BE2C (cell line): ENCODE results near the gene AKIRIN2.

Experiments used
- DNase-seq: peaks from one replicate; pipeline ENCODE4 v3.0.0-alpha.2; 2020
- H3K27me3 ChIP-seq: fragments of 250-450 bp; sonication (Bioruptor Pico); 2 replicates; pipeline ENCODE4 v1.5.1; 2020; ENCODE audit warnings: mild to moderate bottlenecking
- H3K36me3 ChIP-seq: fragments of 250-450 bp; sonication (Bioruptor Pico); 2 replicates; pipeline ENCODE4 v1.5.1; 2020; ENCODE audit warnings: mild to moderate bottlenecking
- H3K4me1 ChIP-seq: fragments of 250-450 bp; sonication (Bioruptor Pico); 2 replicates; pipeline ENCODE4 v1.5.1; 2020
- H3K4me3 ChIP-seq: 2 replicates; pipeline ENCODE4 v1.5.1; 2011; ENCODE audit warnings: low read depth, low read length
- H3K9me3 ChIP-seq: fragments of 250-450 bp; sonication (Bioruptor Pico); 2 replicates; pipeline ENCODE4 v1.5.1; 2020
- TF ChIP-seq, protein P1 (sequence below): IDR thresholded peaks from 2 replicates; pipeline ENCODE4 v1.5.1; 2012; ENCODE audit warnings: mild to moderate bottlenecking, low read depth, low read length

AKIRIN2 gene

GRCh38 chr6:87669051-87669450 lies 33.0 kb downstream of the AKIRIN2 start:
- TF ChIP-seq, protein P1, sequence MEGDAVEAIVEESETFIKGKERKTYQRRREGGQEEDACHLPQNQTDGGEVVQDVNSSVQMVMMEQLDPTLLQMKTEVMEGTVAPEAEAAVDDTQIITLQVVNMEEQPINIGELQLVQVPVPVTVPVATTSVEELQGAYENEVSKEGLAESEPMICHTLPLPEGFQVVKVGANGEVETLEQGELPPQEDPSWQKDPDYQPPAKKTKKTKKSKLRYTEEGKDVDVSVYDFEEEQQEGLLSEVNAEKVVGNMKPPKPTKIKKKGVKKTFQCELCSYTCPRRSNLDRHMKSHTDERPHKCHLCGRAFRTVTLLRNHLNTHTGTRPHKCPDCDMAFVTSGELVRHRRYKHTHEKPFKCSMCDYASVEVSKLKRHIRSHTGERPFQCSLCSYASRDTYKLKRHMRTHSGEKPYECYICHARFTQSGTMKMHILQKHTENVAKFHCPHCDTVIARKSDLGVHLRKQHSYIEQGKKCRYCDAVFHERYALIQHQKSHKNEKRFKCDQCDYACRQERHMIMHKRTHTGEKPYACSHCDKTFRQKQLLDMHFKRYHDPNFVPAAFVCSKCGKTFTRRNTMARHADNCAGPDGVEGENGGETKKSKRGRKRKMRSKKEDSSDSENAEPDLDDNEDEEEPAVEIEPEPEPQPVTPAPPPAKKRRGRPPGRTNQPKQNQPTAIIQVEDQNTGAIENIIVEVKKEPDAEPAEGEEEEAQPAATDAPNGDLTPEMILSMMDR, result no peak
- Histone ChIP-seq H3K9me3 (no peaks in the 10 kb centered on the region), H3K27me3 (no peaks in the 10 kb centered on the region), H3K4me1 (no peaks in the 10 kb centered on the region), H3K36me3 (peaks cover 25% of the 10 kb centered on the region), H3K4me3 (no peak overlapping the region)
- DNase-seq, result no peak

DNA sequence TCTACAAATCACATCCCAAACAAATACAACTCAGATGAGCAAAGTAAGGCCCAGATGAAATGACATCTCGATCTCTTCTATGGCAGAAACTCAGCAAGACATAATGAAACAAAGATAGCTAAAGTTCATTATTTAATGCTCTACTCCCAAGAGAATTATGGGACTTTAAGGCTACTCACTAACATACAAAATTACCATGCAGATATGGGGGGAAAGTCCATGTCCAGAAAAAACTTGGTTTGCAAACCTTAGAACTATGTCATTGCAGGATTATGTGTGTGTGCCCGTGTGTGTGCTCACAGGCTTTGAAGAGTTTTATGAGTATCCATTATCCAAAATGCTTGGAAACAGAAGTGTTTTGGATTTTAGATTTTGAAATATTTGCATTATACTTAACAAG lies 34.0 kb downstream of the AKIRIN2 start:
- TF ChIP-seq, protein P1, result no peak
- DNase-seq, result no peak
- H3K9me3 ChIP-seq, result no peaks in the 10 kb centered on the region
- no peaks in the 10 kb centered on the region for H3K4me1 ChIP-seq
- H3K36me3 ChIP-seq, result peaks cover 16% of the 10 kb centered on the region
- no peaks in the 10 kb centered on the region for H3K27me3 ChIP-seq
- no peak overlapping the region for H3K4me3 ChIP-seq

DNA sequence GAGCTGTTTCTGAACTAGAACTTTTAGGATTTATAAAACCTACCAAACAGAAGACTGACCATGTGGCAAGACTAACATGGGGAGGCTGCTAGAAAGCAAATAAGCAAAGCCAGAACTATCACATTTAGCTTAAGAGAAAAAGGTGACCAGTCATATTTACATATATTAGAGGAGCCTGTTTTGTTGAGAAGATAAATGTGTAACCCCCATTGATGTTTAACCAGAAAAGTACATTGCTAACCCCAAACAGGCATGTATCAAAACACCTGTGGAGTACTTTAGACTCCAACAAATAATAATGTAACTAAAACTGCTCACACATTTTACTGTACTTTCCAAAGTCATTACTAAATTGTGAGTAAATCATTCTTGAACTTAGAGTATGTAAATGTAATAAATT lies 35.0 kb downstream of the AKIRIN2 start:
- H3K36me3 ChIP-seq, result peaks cover 10% of the 10 kb centered on the region

GRCh38 chr6:87664921-87665485 lies 37.0 kb downstream of the AKIRIN2 start:
- no peaks in the 10 kb centered on the region for H3K4me1 ChIP-seq
- no peak for DNase-seq
- peaks cover 15% of the 10 kb centered on the region for H3K36me3 ChIP-seq
- no peaks in the 10 kb centered on the region for H3K27me3 ChIP-seq
- no peak overlapping the region for H3K4me3 ChIP-seq
- TF ChIP-seq, protein P1, result no peak
- H3K9me3 ChIP-seq, result no peaks in the 10 kb centered on the region

More for the DNA sequence above, 35.0 kb downstream of the AKIRIN2 start:
- Histone ChIP-seq H3K9me3 (no peaks in the 10 kb centered on the region), H3K27me3 (no peaks in the 10 kb centered on the region), H3K4me3 (no peak overlapping the region), H3K4me1 (no peaks in the 10 kb centered on the region)
- TF ChIP-seq, protein P1, result no peak
- no peak for DNase-seq

DNA sequence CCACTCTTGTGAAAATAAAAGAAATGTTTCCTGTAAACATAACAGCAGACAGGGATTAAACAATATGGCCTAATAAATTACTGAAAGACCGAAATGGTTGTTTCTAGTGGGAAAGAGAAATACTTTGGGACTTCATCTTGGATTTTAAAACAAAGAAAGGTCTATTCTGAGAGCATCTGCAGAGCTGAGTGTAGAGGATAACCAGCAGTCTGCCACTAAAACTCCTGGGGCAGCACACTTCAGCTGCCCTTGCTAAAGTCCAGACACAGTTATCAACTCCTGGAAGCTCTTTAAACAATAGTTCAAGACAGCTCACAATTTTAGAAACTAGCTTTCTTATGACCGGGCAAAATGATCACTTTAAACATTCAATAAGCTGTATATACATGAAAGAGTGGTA lies 38.6 kb downstream of the AKIRIN2 start:
- Histone ChIP-seq H3K36me3 (peaks cover 19% of the 10 kb centered on the region), H3K4me1 (no peaks in the 10 kb centered on the region), H3K9me3 (no peaks in the 10 kb centered on the region), H3K27me3 (no peaks in the 10 kb centered on the region), H3K4me3 (no peak overlapping the region)
- DNase-seq, result no peak
- TF ChIP-seq, protein P1, result no peak

DNA sequence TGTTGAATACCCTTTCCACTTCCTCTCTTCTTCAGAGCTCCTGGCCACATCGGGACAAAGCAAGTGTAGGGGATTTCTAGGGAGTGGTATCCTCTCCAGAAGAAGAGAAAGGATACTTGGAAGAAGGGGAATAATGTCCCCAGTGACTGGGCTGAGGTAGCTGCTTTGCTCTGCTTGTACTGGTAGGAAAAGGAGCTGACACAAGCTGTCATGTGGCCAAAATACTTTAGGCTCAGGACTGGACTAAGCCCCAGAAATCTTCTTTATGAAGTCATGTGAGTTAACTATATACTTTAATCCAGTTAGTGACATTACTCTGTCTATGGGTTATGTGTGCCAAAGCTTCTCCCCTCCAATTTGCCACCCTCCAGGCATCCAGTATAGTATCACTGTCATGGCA lies 40.5 kb downstream of the AKIRIN2 start:
- Histone ChIP-seq H3K4me3 (no peak overlapping the region), H3K27me3 (no peaks in the 10 kb centered on the region), H3K36me3 (peaks cover 28% of the 10 kb centered on the region), H3K4me1 (no peaks in the 10 kb centered on the region), H3K9me3 (no peaks in the 10 kb centered on the region)
- no peak for DNase-seq
- TF ChIP-seq, protein P1, result no peak
